ENCODE measurements around the gene BTNL8. TPM values are rescaled to one million over a fixed set of nuclear protein-coding genes. Genes with fewer than 3 reads are reported as not detected.

The BTNL8 gene
- total RNA-seq, 6 donors from 2014 or later = 1.2 to 10.0 (median 3.6) TPM; not detected in 1

DNA sequence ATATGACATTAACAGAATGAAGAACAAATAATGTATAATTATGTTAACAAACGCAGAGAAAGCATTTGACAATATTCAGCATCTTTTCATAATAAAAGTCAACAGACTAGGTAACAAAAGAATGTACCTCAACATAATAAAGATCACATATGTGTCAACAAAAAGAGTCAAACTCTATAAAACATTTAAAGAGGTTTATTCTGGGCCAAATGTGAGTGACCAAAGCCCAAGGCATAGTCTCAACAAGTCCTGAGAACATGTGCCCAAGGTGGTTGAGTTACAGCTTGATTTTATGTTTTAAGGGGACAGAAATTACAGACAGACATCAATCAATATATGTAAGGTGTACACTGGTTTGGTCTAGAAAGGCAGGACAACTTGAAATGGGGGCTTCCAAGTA, 19.4 kb downstream of the BTNL8 start:
- Histone ChIP-seq H3K4me1 (no peaks in the 10 kb centered on the region), H3K9me3 (peaks cover under 1 to 9% (median 9%) of the 10 kb centered on the region in 4 donors), H3K36me3 (peaks cover 0 to 4% (median 0%) of the 10 kb centered on the region in 4 donors), H3K4me3 (no peak overlapping the region), H3K27ac (no peak overlapping the region), H3K27me3 (no peaks in the 10 kb centered on the region)
- no peak for TF ChIP-seq POLR2A (IDR thresholded peaks at IDR 0.05)
- TF ChIP-seq POLR2AphosphoS5 (IDR thresholded peaks at IDR 0.05) = no peak
- TF ChIP-seq, protein P1, sequence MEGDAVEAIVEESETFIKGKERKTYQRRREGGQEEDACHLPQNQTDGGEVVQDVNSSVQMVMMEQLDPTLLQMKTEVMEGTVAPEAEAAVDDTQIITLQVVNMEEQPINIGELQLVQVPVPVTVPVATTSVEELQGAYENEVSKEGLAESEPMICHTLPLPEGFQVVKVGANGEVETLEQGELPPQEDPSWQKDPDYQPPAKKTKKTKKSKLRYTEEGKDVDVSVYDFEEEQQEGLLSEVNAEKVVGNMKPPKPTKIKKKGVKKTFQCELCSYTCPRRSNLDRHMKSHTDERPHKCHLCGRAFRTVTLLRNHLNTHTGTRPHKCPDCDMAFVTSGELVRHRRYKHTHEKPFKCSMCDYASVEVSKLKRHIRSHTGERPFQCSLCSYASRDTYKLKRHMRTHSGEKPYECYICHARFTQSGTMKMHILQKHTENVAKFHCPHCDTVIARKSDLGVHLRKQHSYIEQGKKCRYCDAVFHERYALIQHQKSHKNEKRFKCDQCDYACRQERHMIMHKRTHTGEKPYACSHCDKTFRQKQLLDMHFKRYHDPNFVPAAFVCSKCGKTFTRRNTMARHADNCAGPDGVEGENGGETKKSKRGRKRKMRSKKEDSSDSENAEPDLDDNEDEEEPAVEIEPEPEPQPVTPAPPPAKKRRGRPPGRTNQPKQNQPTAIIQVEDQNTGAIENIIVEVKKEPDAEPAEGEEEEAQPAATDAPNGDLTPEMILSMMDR (IDR thresholded peaks at IDR 0.05) = no peak
- 78 to 86% methylated on average over 1 of the region's 1 CpG for WGBS, 2 donors
- ATAC-seq (ENCODE audit: low FRiP score in 2 of 2) (no peak), DNase-seq (no peak)

DNA sequence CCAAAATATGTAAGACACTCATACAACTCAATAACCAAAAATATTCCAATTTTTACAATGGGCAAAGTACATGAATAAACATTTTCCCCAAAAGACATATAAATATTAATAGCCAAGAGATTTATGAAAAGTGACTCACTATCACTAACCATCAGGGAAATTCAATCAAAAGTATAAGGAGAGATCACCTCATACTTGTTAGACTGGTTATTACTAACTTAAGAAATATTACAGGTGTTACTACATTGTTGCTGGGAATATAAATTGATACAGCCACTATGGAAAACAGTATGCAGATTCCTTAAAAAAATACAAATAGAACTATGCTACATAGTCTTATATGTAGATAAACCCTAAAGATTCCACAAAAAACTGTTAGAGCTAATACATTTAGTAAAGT, 21.8 kb downstream of the BTNL8 start:
- ATAC-seq (ENCODE audit: low FRiP score in 2 of 2) = no peak
- TF ChIP-seq POLR2AphosphoS5 (IDR thresholded peaks at IDR 0.05) = no peak
- TF ChIP-seq, protein P1 (IDR thresholded peaks at IDR 0.05) = no peak
- TF ChIP-seq EP300 (IDR thresholded peaks at IDR 0.05) = no peak
- TF ChIP-seq POLR2A (IDR thresholded peaks at IDR 0.05) = no peak
- peaks cover 13 to 21% (median 14%) of the 10 kb centered on the region in 4 donors for H3K9me3 ChIP-seq

DNA sequence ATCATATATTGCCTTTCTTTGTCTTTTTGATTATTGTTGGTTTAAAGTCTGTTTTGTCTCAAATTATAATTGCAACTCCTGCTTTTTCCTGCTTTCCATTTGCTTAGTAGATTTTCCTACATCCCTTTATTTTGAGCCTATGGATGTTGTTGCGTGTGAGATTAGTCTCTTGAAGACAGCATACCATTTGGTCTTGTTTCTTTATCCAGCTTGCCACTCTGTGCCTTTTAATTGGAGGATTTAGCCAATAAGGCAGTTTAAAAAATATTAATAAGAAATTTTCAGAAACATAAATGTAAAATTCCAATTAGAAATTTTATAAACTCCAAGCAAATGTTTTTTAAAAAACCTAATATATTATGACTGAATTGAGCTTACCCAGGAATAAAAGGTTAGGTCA, 24.0 kb downstream of the BTNL8 start:
- DNase-seq (no peak), ATAC-seq (ENCODE audit: low FRiP score in 2 of 2) (no peak)
- no peaks in the 10 kb centered on the region for H3K36me3 ChIP-seq
- TF ChIP-seq POLR2A (IDR thresholded peaks at IDR 0.05) = no peak
- no peak for TF ChIP-seq EP300 (IDR thresholded peaks at IDR 0.05)
- TF ChIP-seq, protein P1 (IDR thresholded peaks at IDR 0.05) = no peak
- no peak for TF ChIP-seq POLR2AphosphoS5 (IDR thresholded peaks at IDR 0.05)
- H3K27me3 ChIP-seq = no peaks in the 10 kb centered on the region
- peaks cover 14 to 28% (median 15%) of the 10 kb centered on the region in 4 donors for H3K9me3 ChIP-seq
- H3K4me3 ChIP-seq = no peak overlapping the region
- WGBS, 2 donors = 43 to 96% methylated on average over 1 of the region's 1 CpG
- H3K27ac ChIP-seq = no peak overlapping the region
- no peaks in the 10 kb centered on the region for H3K4me1 ChIP-seq

More for the DNA sequence above, 21.8 kb downstream of the BTNL8 start:
- DNase-seq = no peak
- H3K36me3 ChIP-seq = no peaks in the 10 kb centered on the region
- no peaks in the 10 kb centered on the region for H3K4me1 ChIP-seq
- no peak overlapping the region for H3K27ac ChIP-seq
- H3K27me3 ChIP-seq = no peaks in the 10 kb centered on the region
- no peak overlapping the region for H3K4me3 ChIP-seq

DNA sequence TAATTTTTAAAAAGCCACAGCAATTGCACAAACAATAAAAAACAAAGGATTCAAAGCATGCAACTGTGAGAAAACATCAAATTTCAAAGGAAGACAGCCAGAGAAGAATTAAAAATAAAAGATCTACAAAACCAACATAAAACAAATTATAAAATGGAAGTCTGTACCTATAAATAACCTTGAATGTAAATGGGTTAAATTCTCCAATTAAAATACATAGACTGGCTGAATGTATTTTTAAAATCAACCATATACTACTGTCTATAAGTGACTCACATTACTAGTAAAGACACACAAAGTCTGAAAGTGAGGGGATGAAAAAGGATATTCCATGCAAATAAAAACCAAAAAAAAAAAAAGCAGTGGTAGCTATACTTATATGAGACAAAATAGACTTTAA, 33.7 kb downstream of the BTNL8 start:
- H3K4me3 ChIP-seq = no peak overlapping the region
- no peak overlapping the region for H3K27ac ChIP-seq
- no peaks in the 10 kb centered on the region for H3K4me1 ChIP-seq
- peaks cover 0 to 7% (median 0%) of the 10 kb centered on the region in 4 donors for H3K36me3 ChIP-seq
- ATAC-seq (ENCODE audit: low FRiP score in 2 of 2) = no peak
- H3K9me3 ChIP-seq = peaks cover 6 to 20% (median 10%) of the 10 kb centered on the region in 4 donors
- DNase-seq = no peak
- TF ChIP-seq, protein P1 (IDR thresholded peaks at IDR 0.05) = no peak
- TF ChIP-seq POLR2A (IDR thresholded peaks at IDR 0.05) (no peak), POLR2AphosphoS5 (IDR thresholded peaks at IDR 0.05) (no peak), EP300 (IDR thresholded peaks at IDR 0.05) (no peak)
- H3K27me3 ChIP-seq = no peaks in the 10 kb centered on the region

DNA sequence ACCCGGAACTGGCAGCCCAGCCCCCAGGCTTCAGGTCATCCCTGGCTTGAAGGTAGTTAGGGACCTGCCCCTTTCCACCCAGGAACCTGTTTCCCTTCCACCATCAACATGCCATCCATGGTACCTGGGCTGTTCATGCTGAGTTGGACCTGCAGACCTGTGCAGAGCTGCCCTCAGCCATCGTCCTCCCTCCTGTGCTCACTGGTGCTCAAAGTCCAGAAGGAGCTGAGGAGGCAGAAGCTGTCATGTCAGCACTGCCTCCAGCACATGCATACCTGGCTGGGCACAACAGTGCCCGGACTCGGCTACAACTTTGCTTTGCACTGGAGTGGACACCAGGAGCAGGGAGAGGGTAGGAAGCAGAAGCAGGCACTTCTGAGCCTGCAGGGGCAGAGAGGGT, 36.2 kb downstream of the BTNL8 start:
- Histone ChIP-seq H3K4me1 (no peaks in the 10 kb centered on the region), H3K36me3 (peaks cover 0 to 7% (median 0%) of the 10 kb centered on the region in 4 donors), H3K27me3 (no peaks in the 10 kb centered on the region), H3K4me3 (no peak overlapping the region), H3K9me3 (peaks cover 9 to 32% (median 15%) of the 10 kb centered on the region in 4 donors), H3K27ac (no peak overlapping the region)
- ATAC-seq (ENCODE audit: low FRiP score in 2 of 2) = no peak
- DNase-seq = no peak
- no peak for TF ChIP-seq EP300 (IDR thresholded peaks at IDR 0.05)
- TF ChIP-seq, protein P1 (IDR thresholded peaks at IDR 0.05) = no peak
- no peak for TF ChIP-seq POLR2A (IDR thresholded peaks at IDR 0.05)
- TF ChIP-seq POLR2AphosphoS5 (IDR thresholded peaks at IDR 0.05) = no peak
- 84 to 88% methylated on average over 2 to 4 of the region's 4 CpGs for WGBS, 2 donors

Data from upper lobe of left lung (tissue), 6 donors.